Gastrocnemius medialis (tissue), 4 donors: Measurements from ENCODE around the gene IPCEF1. TPM values are rescaled to one million over a fixed set of nuclear protein-coding genes. Genes with fewer than 3 reads are reported as not detected.

Experiments
- ATAC-seq, 2 donors: fragments of 150-250 bp; one replicate each; pipeline ENCODE4 v1.9.1; 2016
- DNase-seq, 2 donors: peaks; one replicate each; pipeline ENCODE4 v3.0.0-alpha.2; 2019
- H3K27ac ChIP-seq, 4 donors: fragments of 200-600 bp; sonication (generic); 1 replicate in 1 of 4; 2 replicates in 3 of 4; pipeline ENCODE4 v1.5.1; 2016 to 2018; ENCODE audit warnings: mild to moderate bottlenecking in 2 of 4, moderate library complexity in 1 of 4
- H3K27me3 ChIP-seq, 3 donors: fragments of 200-600 bp; sonication (generic) in 2 of 3; 1 replicate in 1 of 3; 2 replicates in 2 of 3; pipeline versions ENCODE4 v1.5.1 to v1.6.0; 2016 to 2019; ENCODE audit warnings: mild to moderate bottlenecking in 1 of 3, moderate library complexity in 1 of 3
- H3K36me3 ChIP-seq, 2 donors: fragments of 200-600 bp; sonication (generic) in 1 of 2; one replicate each; pipeline ENCODE4 v1.5.1; 2017 to 2018
- H3K4me1 ChIP-seq, 2 donors: fragments of 200-600 bp; sonication (generic) in 1 of 2; one replicate each; pipeline ENCODE4 v1.5.1; 2016 to 2017; ENCODE audit warnings: mild to moderate bottlenecking in 2 of 2
- H3K4me3 ChIP-seq, 4 donors: fragments of 200-600 bp; sonication (generic) in 3 of 4; 1 replicate in 1 of 4; 2 replicates in 3 of 4; pipeline ENCODE4 v1.5.1; 2016 to 2019; ENCODE audit warnings: mild to moderate bottlenecking in 2 of 4
- H3K9me3 ChIP-seq, 3 donors: fragments of 200-600 bp; sonication (generic) in 2 of 3; 1 replicate in 1 of 3; 2 replicates in 2 of 3; pipeline ENCODE4 v1.5.1; 2016 to 2019
- POLR2A ChIP-seq, 2 donors: fragments of 450-650 bp; IDR thresholded peaks; one replicate each; pipeline ENCODE4 v1.6.1; 2017; ENCODE audit warnings: antibody characterized with exemption in 2 of 2, mild to moderate bottlenecking in 2 of 2, moderate library complexity in 2 of 2
- in situ Hi-C, 4 donors: fragments of 200-750 bp; cut with MboI; loops; one replicate each; pipeline versions ENCODE4 v1.15.0 to v1.8.0; 2017; ENCODE audit warnings: low sequenced_read_pairs in 4 of 4
- intact Hi-C: fragments of 100-400 bp; cut with DNase I; formaldehyde crosslinking; loops from one replicate; pipeline ENCODE4 v1.15.1; 2023; ENCODE audit warnings: low total_unique reads
- total RNA-seq, 4 donors: library from RNA; depleted of rRNA; stranded (reverse); fragments of >200 nt; gene quantifications; one replicate each; pipeline versions ENCODE4 v1.1.0 to v1.2.3, GENCODE V29; 2016
- TF ChIP-seq, protein P1 (sequence below), 5 experiments: fragments of 450-650 bp in 3 of 5; fragments of 200-600 bp in 2 of 5; sonication (generic) in 2 of 5; IDR thresholded peaks in 4 of 5; conservative IDR thresholded peaks in 1 of 5; 1 replicate in 4 of 5; 2 replicates in 1 of 5; pipeline ENCODE4 v1.5.1; 2016 to 2019; ENCODE audit warnings: antibody characterized with exemption in 5 of 5, mild to moderate bottlenecking in 3 of 5, moderate library complexity in 3 of 5

Gene IPCEF1
- total RNA-seq, 4 donors from 2014 or later, result 0.24 to 0.85 TPM; not detected in 2

DNA sequence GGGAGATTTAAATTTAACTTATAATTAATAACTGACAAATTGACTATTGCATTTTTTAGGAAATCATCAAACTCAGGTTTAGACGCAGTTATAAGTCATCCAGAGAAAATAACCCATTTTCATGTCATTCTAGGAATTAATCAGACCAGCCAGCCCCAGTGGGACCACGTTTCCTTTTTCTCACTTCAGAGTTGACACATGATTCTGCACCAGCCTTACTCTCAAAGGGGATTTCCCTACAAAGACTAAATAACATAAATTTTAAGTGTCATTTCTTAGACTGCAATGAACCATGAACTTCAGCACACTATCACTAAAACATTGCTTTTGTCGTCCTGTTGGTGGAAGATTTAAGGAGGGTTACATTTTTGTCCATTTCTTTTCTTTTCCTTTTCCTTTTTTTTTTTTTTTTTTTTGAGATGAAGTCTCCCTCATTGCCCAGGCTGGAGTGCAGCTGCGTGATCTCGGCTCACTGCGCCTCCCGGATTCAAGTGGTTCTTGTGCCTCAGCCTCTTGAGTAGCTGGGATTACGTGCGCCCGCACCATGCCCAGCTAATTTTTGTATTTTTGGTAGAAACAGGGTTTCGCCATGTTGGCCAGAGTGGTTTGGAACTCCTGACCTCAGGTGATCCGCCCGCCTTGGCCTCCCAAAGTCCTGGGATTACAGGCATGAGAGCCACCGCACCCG is 3.6 kb downstream of the IPCEF1 start:
- DNase-seq (no peak), ATAC-seq (no peak)
- H3K27ac ChIP-seq, result no peak overlapping the region
- no peaks in the 10 kb centered on the region for H3K27me3 ChIP-seq
- in situ Hi-C loops (no loop called here), intact Hi-C loops (no loop called here)
- H3K4me1 ChIP-seq, result no peaks in the 10 kb centered on the region
- no peak overlapping the region for H3K4me3 ChIP-seq
- H3K9me3 ChIP-seq, result no peaks in the 10 kb centered on the region
- no peak for TF ChIP-seq POLR2A (IDR thresholded peaks at IDR 0.05)
- TF ChIP-seq, protein P1, sequence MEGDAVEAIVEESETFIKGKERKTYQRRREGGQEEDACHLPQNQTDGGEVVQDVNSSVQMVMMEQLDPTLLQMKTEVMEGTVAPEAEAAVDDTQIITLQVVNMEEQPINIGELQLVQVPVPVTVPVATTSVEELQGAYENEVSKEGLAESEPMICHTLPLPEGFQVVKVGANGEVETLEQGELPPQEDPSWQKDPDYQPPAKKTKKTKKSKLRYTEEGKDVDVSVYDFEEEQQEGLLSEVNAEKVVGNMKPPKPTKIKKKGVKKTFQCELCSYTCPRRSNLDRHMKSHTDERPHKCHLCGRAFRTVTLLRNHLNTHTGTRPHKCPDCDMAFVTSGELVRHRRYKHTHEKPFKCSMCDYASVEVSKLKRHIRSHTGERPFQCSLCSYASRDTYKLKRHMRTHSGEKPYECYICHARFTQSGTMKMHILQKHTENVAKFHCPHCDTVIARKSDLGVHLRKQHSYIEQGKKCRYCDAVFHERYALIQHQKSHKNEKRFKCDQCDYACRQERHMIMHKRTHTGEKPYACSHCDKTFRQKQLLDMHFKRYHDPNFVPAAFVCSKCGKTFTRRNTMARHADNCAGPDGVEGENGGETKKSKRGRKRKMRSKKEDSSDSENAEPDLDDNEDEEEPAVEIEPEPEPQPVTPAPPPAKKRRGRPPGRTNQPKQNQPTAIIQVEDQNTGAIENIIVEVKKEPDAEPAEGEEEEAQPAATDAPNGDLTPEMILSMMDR (IDR thresholded peaks at IDR 0.05 in 4 of 5, conservative IDR thresholded peaks at IDR 0.05 in 1 of 5), result no peak
- H3K36me3 ChIP-seq, result no peaks in the 10 kb centered on the region

DNA sequence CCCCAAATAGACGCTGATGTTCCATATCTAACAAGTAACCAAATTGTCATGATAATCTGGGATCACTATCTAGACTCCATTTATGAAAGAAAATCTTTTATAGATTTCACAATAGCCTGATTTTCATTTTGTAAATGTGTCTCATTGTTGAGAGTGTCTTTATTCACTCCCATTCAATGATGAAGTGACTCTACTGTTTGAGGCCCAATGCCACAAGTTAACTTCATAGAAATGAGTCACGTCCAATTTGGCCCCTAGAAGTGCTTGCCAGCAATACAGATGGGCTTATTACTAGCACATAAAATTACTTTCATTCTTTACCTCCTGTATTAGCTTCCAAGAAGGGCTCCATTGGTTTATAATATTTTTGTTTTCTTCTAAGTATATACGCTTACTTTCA is 6.3 kb downstream of the IPCEF1 start:
- no peak for DNase-seq
- no peaks in the 10 kb centered on the region for H3K4me1 ChIP-seq
- ATAC-seq, result no peak
- H3K36me3 ChIP-seq, result no peaks in the 10 kb centered on the region
- intact Hi-C loops, result no loop called here
- H3K4me3 ChIP-seq, result no peak overlapping the region
- in situ Hi-C loops, result no loop called here
- TF ChIP-seq, protein P1 (IDR thresholded peaks at IDR 0.05 in 4 of 5, conservative IDR thresholded peaks at IDR 0.05 in 1 of 5), result no peak
- no peak for TF ChIP-seq POLR2A (IDR thresholded peaks at IDR 0.05)
- H3K27ac ChIP-seq, result no peak overlapping the region
- H3K27me3 ChIP-seq, result no peaks in the 10 kb centered on the region
- no peaks in the 10 kb centered on the region for H3K9me3 ChIP-seq

DNA sequence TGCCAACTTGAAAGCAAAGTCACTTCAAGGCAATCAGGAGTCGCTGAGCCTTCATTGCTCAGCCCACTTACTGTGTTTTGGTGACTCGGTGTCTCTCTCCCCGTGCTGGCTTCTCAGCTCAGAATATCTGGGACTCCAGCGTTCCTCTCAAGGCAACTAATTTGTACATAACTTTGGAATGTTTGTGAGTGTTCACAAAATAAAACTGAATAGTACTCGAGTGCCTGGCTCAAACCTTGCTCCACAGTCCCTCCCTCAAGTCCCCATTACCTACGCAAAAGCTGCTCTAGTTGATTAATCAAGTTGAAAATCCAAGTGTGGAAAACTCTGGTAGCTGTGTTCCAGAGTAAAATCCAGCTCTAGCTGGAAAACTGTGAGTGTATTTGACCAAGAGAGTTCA is 8.6 kb downstream of the IPCEF1 start:
- no peaks in the 10 kb centered on the region for H3K27me3 ChIP-seq
- TF ChIP-seq, protein P1 (IDR thresholded peaks at IDR 0.05 in 4 of 5, conservative IDR thresholded peaks at IDR 0.05 in 1 of 5), result no peak
- TF ChIP-seq POLR2A (IDR thresholded peaks at IDR 0.05), result no peak
- no peaks in the 10 kb centered on the region for H3K36me3 ChIP-seq
- intact Hi-C loops, result no loop called here
- H3K4me1 ChIP-seq, result no peaks in the 10 kb centered on the region
- no peak for ATAC-seq
- DNase-seq, result no peak
- in situ Hi-C loops, result no loop called here
- H3K9me3 ChIP-seq, result no peaks in the 10 kb centered on the region
- no peak overlapping the region for H3K4me3 ChIP-seq
- no peak overlapping the region for H3K27ac ChIP-seq

DNA sequence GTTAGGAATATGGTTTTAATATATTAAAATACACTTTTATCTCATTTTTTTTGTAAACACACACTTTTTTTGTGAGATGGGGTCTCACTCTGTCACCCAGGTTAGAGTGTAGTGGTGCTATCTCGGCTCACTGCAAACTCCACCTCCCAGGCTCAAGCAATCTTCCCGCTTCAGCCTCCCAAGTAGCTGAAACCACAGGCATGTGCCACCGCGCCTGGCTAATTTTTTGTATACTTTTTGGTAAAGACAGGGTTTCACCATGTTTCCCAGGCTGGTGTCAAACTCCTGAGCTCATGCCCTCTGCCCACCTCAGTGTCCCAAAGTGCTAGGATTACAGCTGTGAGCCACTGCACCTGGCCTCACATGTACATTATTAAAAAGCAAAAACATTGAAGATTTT is 10.8 kb downstream of the IPCEF1 start:
- no peak overlapping the region for H3K27ac ChIP-seq
- H3K4me3 ChIP-seq, result no peak overlapping the region
- H3K9me3 ChIP-seq, result no peaks in the 10 kb centered on the region
- H3K4me1 ChIP-seq, result no peaks in the 10 kb centered on the region
- ATAC-seq (no peak), DNase-seq (no peak)
- no peaks in the 10 kb centered on the region for H3K36me3 ChIP-seq
- TF ChIP-seq, protein P1 (IDR thresholded peaks at IDR 0.05 in 4 of 5, conservative IDR thresholded peaks at IDR 0.05 in 1 of 5), result no peak
- TF ChIP-seq POLR2A (IDR thresholded peaks at IDR 0.05), result no peak
- intact Hi-C loops (no loop called here), in situ Hi-C loops (no loop called here)
- H3K27me3 ChIP-seq, result no peaks in the 10 kb centered on the region
